Activated naive CD4-positive, alpha-beta T cell treated with Interleukin-2 at 50 U/mL for 16 hours (primary cell): ENCODE measurements around the gene FAM185A.
"Not testable (repeated sequence)": the region's sequence is repeated elsewhere in the genome, so short reads cannot be mapped to it uniquely, and the experiment has no call there.

Source experiments
- DNase-seq: peaks from one replicate; pipeline ENCODE4 v3.0.0-alpha.2; 2020

Gene FAM185A

DNA sequence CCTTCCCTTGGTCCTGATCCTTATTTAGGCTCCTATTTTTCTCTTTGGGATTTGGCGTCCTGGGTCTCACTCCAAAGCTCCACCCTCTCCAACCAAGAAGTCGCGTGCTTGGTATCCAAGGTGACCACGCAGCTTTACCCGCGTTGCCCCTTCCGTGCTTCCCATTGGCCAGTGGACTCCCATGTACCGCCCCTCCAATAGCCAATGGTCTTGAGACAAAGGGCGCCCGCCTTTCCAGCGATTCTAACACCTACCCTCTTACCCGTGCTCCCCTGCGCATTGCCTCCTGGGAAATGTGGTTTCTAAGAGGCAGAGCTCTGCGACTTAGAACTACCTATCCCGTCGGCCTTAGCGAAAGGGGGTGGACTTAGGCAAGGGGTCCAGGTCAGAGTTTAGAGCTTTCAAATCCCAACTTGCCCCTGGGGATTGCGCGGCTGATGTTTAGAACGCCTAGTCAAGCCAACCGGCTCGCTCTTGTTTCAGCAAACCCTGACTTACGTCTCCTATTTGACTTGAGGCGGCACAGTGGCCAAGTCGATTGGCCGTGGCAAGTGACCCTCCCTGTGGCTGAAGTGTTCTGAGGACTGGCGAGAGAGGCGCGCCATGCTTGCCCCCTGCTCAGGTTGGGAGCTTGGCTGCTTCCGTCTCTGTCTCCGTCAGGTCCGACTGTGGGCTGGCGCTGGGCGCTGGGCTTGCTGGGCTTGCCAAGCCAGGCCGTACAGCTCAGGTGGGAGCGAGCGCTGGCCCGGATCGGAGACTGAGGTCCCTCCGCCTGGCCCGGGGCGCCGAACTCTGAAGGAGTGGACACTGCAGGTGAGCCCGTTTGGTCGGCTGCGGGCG is at the start of gene FAM185A:
Gene FAM185A (plus strand): TSS at position 395 of the 840 bp plus-strand sequence. CDS start 209 bp downstream, at position 604.
- DNase-seq: peak; percentile 95

- DNase-seq: peak; percentile 8
Measured at GRCh38 chr7:102713011-102713690, 35.6 kb upstream of the FAM185A start.

GRCh38 chr7:102713691-102714080 is 35.1 kb upstream of the FAM185A start:
- not testable (repeated sequence) for DNase-seq

- peak; percentile 21 for DNase-seq
Measured at GRCh38 chr7:102714774-102715522, 33.9 kb upstream of the FAM185A start.

DNA sequence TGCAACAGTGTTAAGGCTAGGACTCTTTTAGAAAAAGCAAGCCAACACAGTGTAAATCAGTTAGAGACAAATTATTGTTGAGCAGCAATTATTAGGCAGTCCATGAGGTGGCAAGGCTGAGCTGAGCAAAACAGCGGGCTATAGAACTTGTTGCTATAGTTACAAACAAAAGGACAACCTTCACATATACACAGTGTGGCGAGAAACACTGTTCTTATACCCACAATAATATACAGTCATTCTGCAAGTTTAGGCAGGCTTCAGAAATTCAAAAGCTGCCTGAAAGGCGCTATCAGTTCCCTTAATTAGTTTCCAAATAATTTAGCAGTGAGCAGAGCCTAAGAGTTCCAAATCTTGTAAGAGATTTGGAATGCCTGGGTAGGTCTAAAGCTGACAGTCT is 33.1 kb upstream of the FAM185A start:
- not testable (repeated sequence) for DNase-seq

GRCh38 chr7:102718491-102718890 is 30.3 kb upstream of the FAM185A start:
- DNase-seq: not testable (repeated sequence)

DNA sequence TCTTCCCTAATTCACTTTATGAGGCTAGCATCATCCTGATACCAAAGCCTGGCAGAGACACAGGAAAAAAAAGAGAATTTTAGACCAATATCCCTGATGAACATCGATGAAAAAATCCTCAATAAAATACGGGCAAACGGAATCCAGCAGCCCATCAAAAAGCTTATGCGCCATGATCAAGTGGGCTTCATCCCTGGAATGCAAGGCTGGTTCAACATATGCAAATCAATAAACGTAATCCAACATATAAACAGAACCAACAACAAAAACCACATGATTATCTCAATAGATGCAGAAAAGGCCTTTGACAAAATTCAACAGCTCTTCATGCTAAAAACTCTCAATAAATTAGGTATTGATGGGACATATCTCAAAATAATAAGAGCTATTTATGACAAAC is 22.6 kb upstream of the FAM185A start:
- not testable (repeated sequence) for DNase-seq

GRCh38 chr7:102729670-102730069 is 19.1 kb upstream of the FAM185A start:
- DNase-seq: not testable (repeated sequence)

GRCh38 chr7:102730431-102730830 is 18.4 kb upstream of the FAM185A start:
- DNase-seq: not testable (repeated sequence)

DNA sequence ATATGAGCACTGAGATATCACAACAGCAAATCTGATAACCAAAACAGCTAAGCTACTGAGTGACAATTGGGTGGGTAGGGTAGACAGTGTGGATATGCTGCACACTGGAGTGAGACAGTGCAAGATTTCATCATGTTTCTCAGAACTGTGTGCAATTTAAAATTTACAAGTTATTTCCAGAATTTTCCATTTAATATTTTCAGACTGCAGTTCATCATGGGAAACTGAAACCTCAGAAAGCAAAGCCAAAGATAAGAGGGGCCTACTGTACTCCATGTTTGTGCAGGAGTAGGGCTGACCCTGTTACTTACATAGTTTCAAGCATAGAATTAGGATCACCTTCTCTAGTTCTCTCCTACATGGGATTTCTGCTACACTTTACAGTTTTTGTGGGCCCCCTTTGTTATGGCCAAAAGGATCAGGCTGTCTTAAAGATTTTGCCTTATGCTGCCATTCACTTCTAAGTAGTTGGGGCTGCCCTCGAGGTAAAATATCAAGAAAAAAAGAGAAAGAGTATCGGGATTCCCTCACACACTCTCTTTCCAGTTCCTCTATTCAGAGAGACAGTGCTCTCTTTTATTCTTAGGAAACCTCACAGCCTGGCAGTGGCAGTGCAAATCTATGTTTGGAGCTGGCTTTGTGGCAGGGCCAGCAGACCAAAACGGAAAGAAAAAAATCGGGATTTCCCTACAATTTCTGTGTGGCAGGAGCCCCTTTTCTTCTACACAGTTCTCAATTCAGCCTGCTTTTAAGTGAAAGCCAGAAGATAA is 6.6 kb upstream of the FAM185A start:
- not testable (repeated sequence) for DNase-seq

DNA sequence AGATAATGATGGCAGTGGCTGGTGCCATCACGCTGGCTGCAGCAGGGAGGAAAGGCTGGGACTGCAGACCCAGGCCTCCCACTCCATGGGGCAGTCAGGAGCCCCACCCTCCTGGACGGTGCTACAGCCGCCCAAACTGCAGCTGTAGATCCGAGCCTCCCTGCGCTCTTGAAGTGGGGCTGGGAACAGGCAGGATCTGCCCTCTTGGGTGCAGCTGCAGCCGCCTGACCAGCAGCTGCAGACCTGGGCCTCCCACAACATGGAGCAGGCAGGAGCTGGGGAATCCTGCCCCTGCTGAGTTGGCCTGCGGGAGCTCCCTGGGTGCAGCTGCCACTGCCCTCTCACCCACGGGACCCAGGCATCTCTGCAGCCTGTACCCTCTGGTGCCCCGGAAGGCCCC is 4.9 kb upstream of the FAM185A start:
- not testable (repeated sequence) for DNase-seq

DNA sequence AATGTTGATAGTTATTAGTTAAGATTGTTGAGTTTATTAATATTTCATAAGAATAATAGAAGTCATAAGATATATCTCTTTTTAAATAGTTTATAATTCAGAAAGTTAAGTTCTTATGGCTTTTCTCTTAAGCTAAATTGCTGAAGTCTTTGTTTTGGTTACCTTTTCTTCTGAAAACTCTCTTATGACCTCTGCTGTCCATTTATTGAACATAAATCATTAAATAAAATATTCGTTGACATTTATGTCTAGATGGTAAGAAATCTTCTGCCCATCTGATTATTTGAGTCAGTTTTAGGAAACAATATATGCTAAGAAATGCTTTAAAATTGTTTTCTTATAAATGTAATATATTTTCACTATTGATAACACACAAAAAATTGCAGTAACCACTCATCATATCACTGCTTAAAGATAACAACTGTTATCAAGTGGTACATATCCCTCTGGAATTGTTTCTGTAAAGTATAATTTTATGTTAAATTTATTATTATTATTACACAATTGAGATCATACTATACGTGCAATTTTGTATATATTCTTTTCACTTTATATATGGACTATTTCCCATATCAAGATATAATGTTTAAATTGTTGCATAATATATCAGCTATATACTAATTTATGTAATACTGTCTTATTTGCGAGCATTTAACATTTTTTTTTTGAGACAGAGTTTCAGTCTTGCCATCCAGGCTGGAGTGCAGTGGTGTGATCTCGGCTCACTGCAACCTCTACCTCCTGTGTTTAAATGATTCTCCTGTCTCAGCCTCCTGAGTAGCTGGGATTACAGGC is 3.1 kb upstream of the FAM185A start:
- not testable (repeated sequence) for DNase-seq

- DNase-seq: not testable (repeated sequence)
Measured at GRCh38 chr7:102749445-102749786, 617 bp downstream of the FAM185A start.

DNA sequence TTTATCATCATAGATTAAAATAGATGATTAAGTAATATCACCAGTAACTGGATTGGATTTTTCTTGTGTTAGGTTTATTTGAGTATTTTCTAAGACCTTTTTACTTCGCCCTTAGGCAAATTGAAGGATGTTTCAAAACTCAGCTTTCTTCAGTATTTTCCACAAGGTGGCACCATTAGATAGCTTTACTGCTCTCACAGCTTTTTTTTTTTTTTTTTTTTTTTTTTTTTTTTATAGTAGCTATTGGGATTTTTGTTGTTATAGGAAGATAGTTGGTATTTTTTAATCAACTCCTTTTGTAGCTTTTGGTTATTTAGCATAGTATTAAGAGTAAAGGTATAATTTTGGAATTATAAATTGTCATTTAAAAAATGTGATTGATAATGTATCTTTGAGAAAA is 9.4 kb downstream of the FAM185A start:
- DNase-seq: not testable (repeated sequence)

DNA sequence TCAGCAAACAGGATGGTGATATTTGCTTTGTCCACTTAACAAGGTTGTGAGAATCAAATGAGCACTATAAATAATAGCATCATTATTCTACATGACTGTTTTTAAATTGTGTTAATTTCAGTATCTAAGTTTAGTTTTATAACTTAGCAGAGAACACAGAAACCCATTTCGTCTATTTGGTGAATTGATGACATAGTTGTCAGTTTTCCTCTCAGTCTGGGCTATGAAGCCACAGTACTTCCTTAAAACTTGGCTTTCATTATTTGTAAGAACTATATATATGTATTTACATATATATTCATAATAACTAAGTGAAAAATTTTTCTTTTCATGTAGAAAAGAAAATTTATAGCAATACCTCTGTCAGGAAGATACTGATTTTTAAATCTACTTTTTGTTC is 11.1 kb downstream of the FAM185A start:
- DNase-seq: not testable (repeated sequence)

DNA sequence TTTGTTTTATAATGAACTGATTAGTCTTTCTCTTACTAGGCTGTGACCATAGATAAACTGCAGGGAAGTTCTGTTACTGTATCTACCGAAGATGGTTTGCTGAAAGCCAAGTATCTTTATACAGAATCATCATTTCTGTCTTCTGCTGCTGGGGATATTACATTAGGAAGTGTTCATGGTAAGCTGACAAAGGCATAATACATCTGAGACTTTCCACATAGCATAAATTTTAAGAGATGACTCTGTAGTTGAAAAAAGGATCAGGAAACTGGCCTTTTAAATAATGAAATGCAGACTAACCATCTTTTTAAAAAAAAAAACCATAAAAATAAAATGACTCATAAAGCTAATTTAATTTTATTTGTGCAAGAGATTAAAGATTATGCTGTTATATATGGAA is 12.4 kb downstream of the FAM185A start:
- DNase-seq: not testable (repeated sequence)

DNA sequence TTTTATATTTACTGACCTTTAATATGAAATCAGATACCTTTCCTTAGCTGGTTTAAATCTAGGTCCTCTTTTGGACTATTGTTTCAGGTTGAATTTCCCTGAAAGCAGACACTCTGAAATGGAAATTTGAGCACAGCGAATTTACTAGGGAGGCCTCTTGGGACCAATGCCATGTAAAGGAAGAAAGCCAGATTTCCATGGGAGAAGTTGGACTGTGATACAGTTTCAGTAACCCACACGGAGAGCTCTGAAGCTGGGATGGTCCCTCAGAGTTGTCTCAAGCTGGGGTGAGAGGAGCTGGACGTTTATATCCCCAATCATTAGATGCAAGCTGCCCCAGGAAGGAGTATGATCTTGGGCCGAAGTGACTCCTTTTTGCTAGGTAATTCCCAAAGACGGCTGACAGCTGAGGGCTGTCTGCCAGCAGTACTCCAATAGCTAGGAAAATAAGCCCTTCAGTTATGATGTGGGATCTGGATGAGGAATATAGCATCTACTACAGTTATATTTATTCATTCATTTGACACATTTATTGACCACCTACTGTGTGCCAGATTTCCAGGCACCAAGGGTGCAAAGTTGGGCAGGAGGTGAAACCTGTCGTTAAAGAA is 14.6 kb downstream of the FAM185A start:
- DNase-seq: not testable (repeated sequence)

- not testable (repeated sequence) for DNase-seq
Measured at GRCh38 chr7:102769657-102770192, 20.9 kb downstream of the FAM185A start.

GRCh38 chr7:102770467-102770866 is 21.7 kb downstream of the FAM185A start:
- DNase-seq: not testable (repeated sequence)

DNA sequence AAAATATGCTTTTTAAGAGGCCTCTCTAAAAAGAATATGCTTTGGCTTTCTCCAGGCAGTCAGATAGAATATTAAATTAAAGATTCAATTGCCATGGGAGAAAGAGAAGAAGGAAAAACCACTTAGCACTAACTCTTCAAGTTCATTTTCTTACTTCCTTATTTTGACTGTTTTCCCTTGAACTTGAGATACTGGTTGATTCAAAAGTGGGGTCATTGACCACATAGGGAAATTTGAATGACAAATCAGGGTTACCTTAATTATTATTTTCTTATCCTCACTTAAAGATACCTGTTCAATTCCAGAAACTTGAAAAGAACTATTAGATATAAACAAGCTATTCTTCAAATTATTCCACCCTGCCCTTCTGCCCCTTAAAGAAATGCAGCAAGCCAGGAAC is 27.4 kb downstream of the FAM185A start:
- DNase-seq: not testable (repeated sequence)

GRCh38 chr7:102778663-102779062 is 29.9 kb downstream of the FAM185A start:
- DNase-seq: not testable (repeated sequence)
